Muscle of back (tissue), 11 donors: ENCODE data around the gene PNO1. TPM values are rescaled to one million over a fixed set of nuclear protein-coding genes. Genes with fewer than 3 reads are reported as not detected.
"Not testable (repeated sequence)": the region's sequence is repeated elsewhere in the genome, so short reads cannot be mapped to it uniquely, and the experiment has no call there.

Experiments used
- DNase-seq, 3 donors: peaks; one replicate each; pipeline versions ENCODE4 v3.0.0 to v3.0.0-alpha.2; 2013
- polyA plus RNA-seq, 10 donors: library from polyadenylated mRNA; unstranded; fragments of 120-200 nt; gene quantifications; one replicate each; pipeline ENCODE4 v1.2.1, GENCODE V29; 2013; ENCODE audit not compliant: insufficient read length in 10 of 10

Gene PNO1
- polyA plus RNA-seq, 10 donors: 13.8 to 22.2 (median 16.2) TPM

- DNase-seq: no peak
Measured at GRCh38 chr2:68152681-68153347, 4.9 kb upstream of the PNO1 start.

- no peak for DNase-seq
Measured at GRCh38 chr2:68155618-68156017, 2.1 kb upstream of the PNO1 start.

GRCh38 chr2:68156419-68156818 is 1.3 kb upstream of the PNO1 start:
- DNase-seq: no peak

GRCh38 chr2:68157002-68157401 is 686 bp upstream of the PNO1 start:
- DNase-seq: no peak

- DNase-seq: no peak
Measured at GRCh38 chr2:68158134-68158447, 403 bp downstream of the PNO1 start.

GRCh38 chr2:68163641-68164040 is 6.0 kb downstream of the PNO1 start:
- DNase-seq: no peak

- no peak for DNase-seq
Measured at GRCh38 chr2:68167186-68167585, 9.5 kb downstream of the PNO1 start.

GRCh38 chr2:68169308-68169707 is 11.6 kb downstream of the PNO1 start:
- no peak for DNase-seq

- DNase-seq: no peak
Measured at GRCh38 chr2:68171146-68171545, 13.5 kb downstream of the PNO1 start.

GRCh38 chr2:68171684-68172083 is 14.0 kb downstream of the PNO1 start:
- no peak for DNase-seq

- DNase-seq: no peak
Measured at GRCh38 chr2:68172521-68172920, 14.8 kb downstream of the PNO1 start.

- DNase-seq: no peak
Measured at GRCh38 chr2:68172990-68173700, 15.5 kb downstream of the PNO1 start.

- not testable (repeated sequence) for DNase-seq
Measured at GRCh38 chr2:68175210-68175609, 17.5 kb downstream of the PNO1 start.

- no peak for DNase-seq
Measured at GRCh38 chr2:68176657-68177056, 19.0 kb downstream of the PNO1 start.

- DNase-seq: no peak
Measured at GRCh38 chr2:68177541-68177940, 19.9 kb downstream of the PNO1 start.

- DNase-seq: no peak
Measured at GRCh38 chr2:68178432-68178831, 20.7 kb downstream of the PNO1 start.

GRCh38 chr2:68178954-68179627 is 21.4 kb downstream of the PNO1 start:
- DNase-seq: no peak

GRCh38 chr2:68182902-68183301 is 25.2 kb downstream of the PNO1 start:
- no peak for DNase-seq

- peak in 1 of 3 donors; percentile 25 for DNase-seq
Measured at GRCh38 chr2:68185541-68186164, 28.0 kb downstream of the PNO1 start.

- no peak for DNase-seq
Measured at GRCh38 chr2:68187329-68187728, 29.6 kb downstream of the PNO1 start.

- DNase-seq: no peak
Measured at GRCh38 chr2:68188831-68189230, 31.1 kb downstream of the PNO1 start.

- no peak for DNase-seq
Measured at GRCh38 chr2:68189991-68190784, 32.5 kb downstream of the PNO1 start.
